Activated CD4-positive, alpha-beta T cell treated with anti-CD3 and anti-CD28 coated beads for 48 hours (primary cell): ENCODE measurements around the gene IFNA17.
"Not testable (repeated sequence)": the region's sequence is repeated elsewhere in the genome, so short reads cannot be mapped to it uniquely, and the experiment has no call there.

Experiments used
- DNase-seq: peaks from one replicate; pipeline ENCODE4 v3.0.0-alpha.2; 2020

Gene IFNA17

GRCh38 chr9:21228122-21228521 is at the start of gene IFNA17:
IFNA17 (minus strand) TSS chr9:21228222; CDS start chr9:21228173, 49 bp downstream.
- DNase-seq, result no peak

- no peak for DNase-seq
These were observed 40.3 kb upstream of the IFNA17 start for GRCh38 chr9:21268347-21268657.

DNA sequence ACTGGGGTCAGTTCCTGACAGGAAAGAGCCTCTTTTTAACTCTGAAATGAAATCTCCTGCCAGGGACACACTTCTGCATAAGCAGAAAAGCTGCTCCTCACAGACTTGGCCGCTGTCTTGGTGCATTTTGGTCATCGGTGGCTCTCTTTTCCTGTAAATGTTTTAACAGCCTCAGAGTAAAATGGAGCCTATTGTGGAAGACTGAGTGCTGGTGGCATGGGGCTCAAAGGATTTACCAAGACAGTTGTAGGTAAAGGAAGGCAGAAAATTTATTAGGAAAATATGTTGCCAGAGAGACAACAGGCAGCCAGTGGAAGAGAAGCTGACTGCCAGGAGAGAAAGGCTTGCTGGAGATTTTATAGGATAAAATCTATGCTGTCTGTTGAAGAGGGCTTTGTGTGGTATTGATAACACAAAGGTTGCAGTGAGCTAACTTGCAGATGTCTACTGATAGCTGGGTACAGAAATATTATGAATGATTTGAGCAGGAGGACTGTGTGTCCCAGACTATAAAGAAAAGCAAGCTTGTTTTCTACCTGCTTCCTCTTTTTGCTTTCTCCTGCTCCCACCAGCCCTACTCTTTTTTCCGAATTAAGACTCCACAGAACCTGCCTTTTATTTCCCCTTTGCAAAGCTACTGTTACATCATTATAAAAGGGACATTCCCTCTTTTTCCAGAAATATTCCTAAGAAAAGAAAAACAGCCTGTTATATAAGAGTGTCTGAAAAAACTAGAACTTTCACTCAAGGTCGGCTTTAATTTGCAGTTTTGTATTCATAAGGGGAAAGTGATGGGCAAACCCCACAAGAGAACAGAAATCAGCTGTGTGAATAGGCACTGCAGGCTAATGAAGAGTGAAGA is 39.7 kb upstream of the IFNA17 start:
- no peak for DNase-seq

GRCh38 chr9:21266733-21267484 is 38.9 kb upstream of the IFNA17 start:
- no peak for DNase-seq

- DNase-seq, result no peak
These were observed 37.6 kb upstream of the IFNA17 start for GRCh38 chr9:21265421-21266189.

DNA sequence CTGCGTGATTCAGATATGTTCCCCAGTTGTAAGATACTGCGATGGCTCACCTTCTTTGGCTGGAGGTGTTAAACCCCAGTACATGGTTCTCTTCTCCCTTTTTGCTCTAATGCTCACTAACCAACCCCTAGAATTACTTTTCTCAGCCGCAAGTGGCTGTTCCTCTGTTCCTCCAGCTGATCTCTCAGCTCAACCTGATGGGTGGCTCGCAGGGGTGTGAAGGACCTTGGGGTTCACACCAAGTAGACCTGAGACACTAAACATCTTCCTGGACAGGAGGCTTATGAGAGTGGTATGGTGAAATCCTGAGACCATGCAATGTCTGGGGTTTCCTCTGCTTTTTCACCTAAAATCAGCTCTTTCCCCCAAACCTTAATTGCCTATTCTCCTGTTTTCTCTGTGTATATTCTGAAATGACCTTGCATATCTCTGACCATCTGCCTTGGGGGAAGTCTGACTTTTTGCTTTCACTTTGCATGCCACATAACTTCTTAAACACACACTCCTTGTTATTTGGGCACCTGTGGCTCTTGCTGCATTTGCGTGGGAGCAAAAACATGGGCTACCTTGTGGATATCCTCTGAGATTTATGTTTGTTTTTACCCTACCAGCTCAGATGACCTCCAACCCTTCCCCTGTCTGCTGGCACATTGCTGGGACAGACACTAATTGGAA is 27.7 kb upstream of the IFNA17 start:
- DNase-seq, result no peak

DNA sequence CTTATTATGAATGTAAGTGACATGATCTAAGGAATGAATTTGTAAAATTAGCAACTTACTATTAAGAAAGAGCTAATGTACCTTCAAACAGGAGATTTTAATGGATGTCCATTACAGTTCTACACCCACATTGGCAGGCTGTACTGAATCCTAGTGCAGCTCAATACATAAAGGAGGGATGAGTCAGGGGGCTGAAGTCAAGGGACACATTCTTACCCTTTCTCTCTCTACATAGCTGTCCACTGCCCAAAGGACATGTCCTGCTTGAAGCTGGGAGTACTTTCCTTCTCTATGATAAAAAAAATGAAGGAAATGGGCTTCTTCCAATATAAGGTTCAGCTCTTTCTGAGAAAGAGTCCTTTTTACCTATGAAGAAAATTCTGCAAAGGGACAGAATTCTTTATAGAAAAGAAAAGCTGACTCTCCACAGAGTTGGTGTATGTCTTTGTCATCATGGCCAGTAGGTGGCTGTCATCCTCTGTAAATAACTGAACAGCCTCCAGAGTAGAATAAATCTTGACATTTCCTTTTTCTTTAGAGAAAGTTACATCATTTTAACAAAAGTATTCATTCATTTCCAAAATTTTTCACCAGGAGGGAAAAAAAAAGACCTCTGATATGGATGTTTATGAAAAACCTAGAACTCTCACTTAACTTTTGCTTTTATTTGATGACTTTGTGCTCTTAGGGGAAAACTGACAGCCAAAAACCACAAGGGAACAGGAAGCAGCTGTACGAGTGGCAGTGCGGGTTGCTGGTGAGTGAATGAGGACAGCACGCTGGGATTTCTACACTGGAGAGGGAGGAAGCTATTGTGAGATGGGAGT is 24.9 kb upstream of the IFNA17 start:
- DNase-seq, result no peak

DNA sequence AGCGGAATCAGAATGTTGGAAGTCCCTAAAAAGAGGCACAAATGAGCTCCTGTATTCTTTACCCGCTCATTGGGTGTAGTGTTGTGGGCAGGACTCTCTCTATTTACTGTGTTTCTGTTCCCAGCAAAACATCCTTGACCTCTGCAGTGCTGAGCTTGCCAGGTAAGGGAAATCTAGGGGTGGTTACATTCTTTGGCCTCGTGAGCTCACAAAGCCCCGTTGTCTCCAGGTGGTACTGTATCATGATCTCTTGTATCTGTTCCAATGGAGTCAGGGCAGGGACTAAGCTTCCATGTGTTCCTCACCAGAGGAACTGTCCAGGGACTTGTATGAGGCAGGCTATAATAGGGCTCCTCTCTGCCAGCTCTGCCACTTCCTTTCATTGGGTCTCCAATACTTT is 23.6 kb upstream of the IFNA17 start:
- no peak for DNase-seq

- DNase-seq, result no peak
These were observed 23.2 kb upstream of the IFNA17 start for GRCh38 chr9:21251190-21251589.

- DNase-seq, result no peak
These were observed 16.8 kb upstream of the IFNA17 start for GRCh38 chr9:21244836-21245235.

DNA sequence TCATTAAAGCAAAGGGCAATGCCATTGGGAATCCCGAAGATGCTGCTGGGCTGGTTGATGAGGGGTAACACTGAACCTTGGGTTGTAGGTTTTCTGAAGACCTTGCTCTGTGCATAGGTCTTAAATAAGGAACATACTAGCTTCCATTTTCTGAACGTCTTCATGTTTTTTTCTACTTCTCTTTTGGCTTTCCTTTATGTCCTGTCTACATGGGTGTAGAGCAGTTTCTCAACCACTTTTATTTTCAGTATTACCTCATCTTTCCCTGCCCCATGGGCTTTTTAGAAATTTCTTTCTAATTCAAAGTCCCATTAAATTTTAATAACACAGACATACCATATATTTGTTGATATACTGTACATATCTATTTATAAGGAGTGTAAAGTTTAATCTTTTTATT is 11.9 kb upstream of the IFNA17 start, which contains the start of gene IFNA14:
TSS of gene IFNA14 (minus strand) at position 95 of the 400 bp plus-strand sequence. CDS start at position 25, 70 bp downstream.
- DNase-seq, result no peak

DNA sequence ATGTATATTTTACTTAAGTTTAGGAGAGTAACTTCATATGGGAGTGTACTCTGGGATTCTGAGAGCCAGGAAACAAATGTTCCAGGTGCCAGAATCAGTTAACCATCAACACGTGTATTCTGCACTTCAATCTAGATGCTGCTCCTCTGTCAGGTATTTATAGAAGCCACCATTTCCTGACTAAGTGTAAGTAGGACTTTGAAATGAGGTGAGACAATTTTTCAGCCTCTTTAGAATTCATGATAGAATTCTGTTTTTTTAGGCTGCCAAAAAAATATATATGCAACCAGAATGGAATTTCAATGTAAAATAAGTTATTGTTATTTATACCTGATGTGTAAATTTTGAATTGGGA is 8.3 kb upstream of the IFNA17 start:
- DNase-seq, result not testable (repeated sequence)

GRCh38 chr9:21235468-21236359 is 7.7 kb upstream of the IFNA17 start:
- DNase-seq, result peak; percentile 34

DNA sequence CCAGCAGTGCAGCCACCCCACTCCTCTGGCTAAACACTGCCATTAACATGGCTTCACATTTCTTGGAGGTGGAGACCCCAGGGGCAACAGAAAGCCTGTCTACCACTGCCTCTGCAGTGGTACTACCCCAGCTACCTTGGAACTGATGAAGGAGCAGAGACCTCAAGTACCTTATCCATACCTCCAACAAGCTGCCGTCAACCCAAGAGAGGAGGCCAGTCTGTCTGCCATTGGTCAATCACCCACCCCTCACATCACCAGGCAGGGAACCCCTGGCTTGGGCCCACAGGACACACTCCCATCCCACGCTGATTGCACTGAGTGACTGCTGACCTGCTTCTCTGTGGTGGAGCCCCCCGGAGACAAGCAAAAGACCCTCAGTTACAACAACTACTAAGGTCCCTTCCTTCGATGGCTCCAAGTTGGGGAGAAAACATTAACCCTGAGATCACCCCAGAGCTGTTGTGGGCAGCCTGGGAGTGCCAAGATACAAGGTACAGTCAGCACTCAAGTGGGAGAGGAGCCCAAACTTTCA is 6.2 kb upstream of the IFNA17 start:
- no peak for DNase-seq

DNA sequence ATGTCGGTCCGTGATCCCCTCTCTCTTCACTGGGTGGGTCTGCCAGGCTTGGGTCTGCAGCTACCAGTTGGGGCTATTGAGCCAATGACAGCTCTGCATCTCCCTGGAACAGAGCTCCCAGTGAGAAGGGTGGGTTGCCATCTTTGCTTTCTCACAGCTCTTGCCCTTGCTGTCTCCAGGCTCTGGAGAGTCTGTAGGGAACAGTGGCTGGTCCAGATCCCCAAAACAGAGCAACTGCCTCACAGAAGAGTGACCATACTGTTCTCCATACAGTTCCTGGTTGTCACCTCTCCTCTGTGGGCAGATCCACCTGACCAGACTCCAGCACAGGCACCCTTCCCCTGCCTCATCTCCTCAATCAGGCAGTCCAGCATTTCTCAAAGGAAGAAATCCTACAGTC is 5.2 kb upstream of the IFNA17 start:
- no peak for DNase-seq

DNA sequence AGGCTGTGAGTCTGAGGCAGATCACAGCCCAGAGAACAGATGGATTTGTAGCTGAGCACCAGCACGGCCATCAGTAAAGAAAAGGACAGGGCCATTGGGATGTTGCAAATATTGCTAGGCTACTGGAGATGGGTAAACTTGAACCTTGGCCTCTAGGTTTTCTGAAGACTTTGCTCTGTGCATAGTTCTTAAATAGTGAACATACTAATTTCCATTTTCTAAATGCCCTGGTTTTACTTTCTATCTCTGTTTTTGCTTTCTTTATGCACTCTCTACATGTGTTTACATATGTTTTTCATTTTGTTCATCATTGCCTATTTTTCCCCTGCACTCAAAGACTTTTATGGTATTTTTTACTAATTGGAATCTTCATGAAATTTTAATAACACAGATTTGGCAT is 10.8 kb downstream of the IFNA17 start, which contains the start of gene IFNA16:
TSS of gene IFNA16 (minus strand) at position 101 of the 400 bp plus-strand sequence. CDS start at position 95, 6 bp downstream.
- not testable (repeated sequence) for DNase-seq

DNA sequence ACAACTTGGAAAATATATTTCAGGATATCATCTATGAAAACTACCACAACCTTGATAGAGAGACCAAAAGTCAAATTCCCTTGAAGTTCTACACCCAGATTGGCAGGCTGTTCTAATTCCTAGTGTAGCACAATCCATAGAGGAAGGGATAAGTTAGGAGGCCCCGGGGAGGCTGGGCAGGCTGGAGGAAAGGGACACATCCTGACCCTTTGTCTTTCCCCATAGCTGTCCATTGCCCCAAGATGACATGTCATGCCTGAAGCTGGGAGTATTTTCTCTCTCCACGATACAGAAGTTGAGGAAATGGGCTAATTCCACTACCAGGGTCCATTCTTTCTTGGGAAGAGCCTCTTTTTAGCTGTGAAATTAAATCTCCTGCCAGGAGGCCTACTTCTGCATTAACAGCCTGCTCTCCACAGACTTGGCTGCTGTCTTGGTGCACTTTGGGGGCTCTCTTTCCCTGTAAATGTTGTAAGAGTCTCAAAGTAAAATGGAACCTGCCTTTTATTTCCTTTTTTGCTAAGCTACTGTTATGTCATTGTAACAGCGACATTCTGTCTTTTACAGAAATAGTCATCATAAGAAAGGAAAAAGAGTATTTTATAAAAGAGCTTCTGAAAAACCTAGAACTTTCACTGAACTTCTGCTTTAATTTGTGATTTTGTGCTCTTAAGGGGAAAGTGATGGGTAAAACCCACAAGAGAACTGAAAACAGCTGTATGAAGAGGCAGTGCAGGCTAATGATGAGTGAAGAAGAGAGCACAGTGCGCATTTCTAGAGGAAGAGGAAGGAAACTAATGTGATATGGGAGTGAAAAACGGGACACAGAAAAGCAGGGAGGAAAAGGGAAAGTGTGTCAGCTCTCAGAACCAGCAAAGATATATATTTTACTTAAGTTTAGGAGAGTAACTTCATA is 14.4 kb downstream of the IFNA17 start:
- DNase-seq, result not testable (repeated sequence)

DNA sequence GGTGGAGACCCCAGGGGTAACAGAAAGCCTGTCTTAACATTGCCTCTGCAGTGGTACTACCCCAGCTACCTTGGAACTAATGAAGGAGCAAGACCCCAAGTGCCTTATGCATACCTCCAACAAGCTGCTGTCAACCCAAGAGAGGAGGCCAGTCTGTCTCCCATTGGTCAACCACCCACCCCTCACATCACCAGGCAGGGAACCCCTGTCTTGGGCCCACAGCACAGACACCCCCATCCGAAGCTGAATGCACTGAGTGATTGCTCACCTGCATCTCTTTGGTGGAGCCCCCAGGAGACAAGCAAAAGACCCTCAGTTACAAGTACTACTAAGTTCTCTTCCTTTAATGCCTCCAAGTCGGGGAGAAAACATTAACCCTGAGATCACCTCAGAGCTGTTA is 15.9 kb downstream of the IFNA17 start:
- not testable (repeated sequence) for DNase-seq

- not testable (repeated sequence) for DNase-seq
These were observed 17.2 kb downstream of the IFNA17 start for GRCh38 chr9:21210782-21211181.
